Subcutaneous abdominal adipose tissue (tissue), 5 donors: ENCODE data around the gene VAV2.
"Not testable (repeated sequence)": the region's sequence is repeated elsewhere in the genome, so short reads cannot be mapped to it uniquely, and the experiment has no call there.

Experiments
- H3K27ac ChIP-seq: one replicate; pipeline ENCODE4 v1.7.0; 2013; ENCODE audit warnings: low read depth, mild to moderate bottlenecking, inconsistent platforms, low read length, moderate library complexity
- H3K27me3 ChIP-seq, 5 donors: one replicate each; pipeline ENCODE4 v1.7.0; 2013; ENCODE audit warnings: low read length in 5 of 5, inconsistent platforms in 1 of 5; ENCODE audit not compliant: control insufficient read depth in 5 of 5, insufficient read depth in 4 of 5
- H3K36me3 ChIP-seq, 5 donors: one replicate each; pipeline ENCODE4 v1.7.0; 2013; ENCODE audit warnings: low read length in 5 of 5; ENCODE audit not compliant: control insufficient read depth in 5 of 5, insufficient read depth in 5 of 5
- H3K4me1 ChIP-seq, 5 donors: one replicate each; pipeline ENCODE4 v1.7.0; 2013; ENCODE audit warnings: low read length in 5 of 5, mild to moderate bottlenecking in 3 of 5, moderate library complexity in 1 of 5; ENCODE audit not compliant: control insufficient read depth in 5 of 5, insufficient read depth in 5 of 5
- H3K4me3 ChIP-seq, 5 donors: one replicate each; pipeline ENCODE4 v1.7.0; 2013; ENCODE audit warnings: low read length in 5 of 5, low read depth in 1 of 5
- H3K9ac ChIP-seq, 5 donors: one replicate each; pipeline ENCODE4 v1.7.0; 2013; ENCODE audit warnings: low read length in 5 of 5, mild to moderate bottlenecking in 4 of 5, moderate library complexity in 3 of 5
- H3K9me3 ChIP-seq, 5 donors: one replicate each; pipeline ENCODE4 v1.7.0; 2013; ENCODE audit warnings: low read length in 5 of 5; ENCODE audit not compliant: control insufficient read depth in 5 of 5
- donor health status: healthy.
- donor health status: healthy.
- donor health status: healthy.
- donor health status: healthy.
- donor health status: healthy.

VAV2 gene

DNA sequence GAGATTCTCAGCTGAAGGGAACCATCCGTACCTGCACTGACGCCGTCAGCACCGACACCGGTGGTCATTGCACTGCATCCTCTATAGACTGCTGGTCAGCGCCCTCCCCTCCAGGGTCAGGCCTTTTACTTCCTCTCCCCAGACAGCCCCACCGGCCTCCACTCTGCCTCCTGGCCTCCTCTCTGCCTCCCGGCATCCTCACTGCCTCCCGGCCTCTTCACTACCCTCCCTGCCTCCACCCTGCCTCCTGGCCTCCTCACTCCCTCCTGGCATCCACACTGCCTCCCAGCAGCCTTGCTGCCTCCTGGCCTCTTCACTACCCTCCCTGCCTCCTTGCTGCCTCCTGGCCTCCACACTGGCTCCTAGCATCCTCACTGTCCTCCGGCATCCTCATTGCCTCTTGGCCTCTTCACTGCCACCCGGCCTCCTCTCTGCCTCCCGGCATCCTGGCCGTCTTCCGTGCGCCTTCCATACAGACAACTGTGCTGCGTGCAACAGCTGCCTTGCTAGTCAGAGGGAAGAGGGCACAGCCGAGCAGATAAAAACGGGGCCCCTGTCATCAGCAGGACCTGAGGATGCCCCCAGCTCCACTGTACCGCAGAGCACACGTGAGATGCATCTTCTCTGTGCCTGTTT, 62.0 kb downstream of the VAV2 start:
- Histone ChIP-seq H3K27me3 (peaks cover 0 to 2% (median 0%) of the 10 kb centered on the region in 5 donors), H3K9me3 (no peaks in the 10 kb centered on the region), H3K27ac (no peak overlapping the region), H3K4me3 (no peak overlapping the region), H3K4me1 (peaks cover 0 to 15% (median 5%) of the 10 kb centered on the region in 5 donors), H3K36me3 (peaks cover 0 to 2% (median 0%) of the 10 kb centered on the region in 5 donors), H3K9ac (no peak overlapping the region)

DNA sequence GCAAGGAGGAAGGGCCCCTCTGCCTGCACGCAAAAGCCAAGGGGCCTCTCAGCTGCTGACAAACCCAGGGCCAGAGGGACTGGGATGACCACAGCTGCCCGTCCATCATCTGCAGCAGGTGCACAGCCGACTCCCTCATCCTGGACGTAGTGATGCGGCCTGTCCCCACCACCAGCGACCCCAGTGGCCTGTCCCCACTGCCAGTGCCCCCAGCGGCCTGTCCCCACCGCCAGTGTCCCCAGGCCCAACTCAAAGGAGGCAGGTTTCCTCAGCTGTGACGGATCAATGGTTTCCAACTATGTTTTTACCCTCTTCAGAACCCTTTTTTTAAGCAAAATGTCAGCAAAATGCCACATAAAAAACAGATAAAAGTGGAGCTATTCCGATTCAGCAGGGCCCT, 62.5 kb downstream of the VAV2 start:
- Histone ChIP-seq H3K9me3 (no peaks in the 10 kb centered on the region), H3K36me3 (peaks cover 0 to 2% (median 0%) of the 10 kb centered on the region in 5 donors), H3K4me3 (no peak overlapping the region), H3K9ac (no peak overlapping the region), H3K4me1 (peaks cover 0 to 14% (median 3%) of the 10 kb centered on the region in 5 donors), H3K27ac (no peak overlapping the region), H3K27me3 (no peaks in the 10 kb centered on the region)

DNA sequence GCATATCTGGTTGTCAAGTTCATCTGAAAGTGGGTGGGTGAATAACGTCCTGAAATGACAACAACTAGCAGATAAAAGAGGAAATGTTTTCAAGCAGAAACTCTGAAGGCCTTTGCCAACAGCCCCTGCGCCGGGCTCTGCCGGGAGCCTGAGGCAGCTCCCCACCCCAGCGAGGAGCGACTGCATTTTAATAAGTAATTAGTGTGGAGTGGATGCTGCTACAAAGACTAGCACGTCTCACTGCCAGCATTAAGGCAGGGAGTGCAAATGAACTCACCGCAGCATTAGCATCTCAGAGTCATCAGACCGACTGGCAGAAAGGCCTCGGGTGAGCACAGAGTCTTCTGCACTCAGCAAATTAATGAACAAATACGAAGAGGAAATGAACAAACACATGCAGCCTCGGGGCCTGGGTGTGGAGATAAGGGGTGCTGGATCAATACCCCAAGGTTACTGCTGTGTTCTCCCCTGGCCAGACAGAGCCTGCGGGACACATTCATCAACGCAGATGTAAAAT, 63.8 kb downstream of the VAV2 start:
- Histone ChIP-seq H3K27me3 (no peaks in the 10 kb centered on the region), H3K4me3 (no peak overlapping the region), H3K4me1 (peaks cover 0 to 14% (median 3%) of the 10 kb centered on the region in 5 donors), H3K36me3 (peaks cover 0 to 2% (median 0%) of the 10 kb centered on the region in 5 donors), H3K27ac (no peak overlapping the region), H3K9me3 (no peaks in the 10 kb centered on the region), H3K9ac (no peak overlapping the region)

DNA sequence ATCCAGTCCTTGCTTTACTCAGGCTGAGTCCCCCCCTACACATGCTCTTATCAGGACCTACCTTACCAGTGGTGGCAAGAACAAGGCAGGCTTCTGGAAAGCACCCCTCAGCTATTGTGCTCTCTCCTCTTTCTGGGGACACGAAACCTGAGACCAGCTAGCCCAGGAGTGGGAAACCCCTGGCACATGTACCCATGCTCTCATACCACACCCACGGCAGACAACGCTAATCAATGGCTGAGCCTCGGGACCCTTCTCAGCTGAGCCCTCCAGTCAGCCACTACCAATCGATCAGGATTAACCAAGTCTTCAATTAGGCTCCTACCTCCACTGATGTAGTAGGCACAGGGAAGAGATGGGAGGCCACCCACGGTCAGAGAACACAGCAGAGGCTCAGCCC, 65.1 kb downstream of the VAV2 start:
- Histone ChIP-seq H3K27ac (no peak overlapping the region), H3K9me3 (no peaks in the 10 kb centered on the region), H3K9ac (no peak overlapping the region), H3K36me3 (peaks cover 0 to 2% (median 0%) of the 10 kb centered on the region in 5 donors), H3K27me3 (no peaks in the 10 kb centered on the region), H3K4me3 (no peak overlapping the region), H3K4me1 (peaks cover 0 to 5% (median 0%) of the 10 kb centered on the region in 5 donors)

DNA sequence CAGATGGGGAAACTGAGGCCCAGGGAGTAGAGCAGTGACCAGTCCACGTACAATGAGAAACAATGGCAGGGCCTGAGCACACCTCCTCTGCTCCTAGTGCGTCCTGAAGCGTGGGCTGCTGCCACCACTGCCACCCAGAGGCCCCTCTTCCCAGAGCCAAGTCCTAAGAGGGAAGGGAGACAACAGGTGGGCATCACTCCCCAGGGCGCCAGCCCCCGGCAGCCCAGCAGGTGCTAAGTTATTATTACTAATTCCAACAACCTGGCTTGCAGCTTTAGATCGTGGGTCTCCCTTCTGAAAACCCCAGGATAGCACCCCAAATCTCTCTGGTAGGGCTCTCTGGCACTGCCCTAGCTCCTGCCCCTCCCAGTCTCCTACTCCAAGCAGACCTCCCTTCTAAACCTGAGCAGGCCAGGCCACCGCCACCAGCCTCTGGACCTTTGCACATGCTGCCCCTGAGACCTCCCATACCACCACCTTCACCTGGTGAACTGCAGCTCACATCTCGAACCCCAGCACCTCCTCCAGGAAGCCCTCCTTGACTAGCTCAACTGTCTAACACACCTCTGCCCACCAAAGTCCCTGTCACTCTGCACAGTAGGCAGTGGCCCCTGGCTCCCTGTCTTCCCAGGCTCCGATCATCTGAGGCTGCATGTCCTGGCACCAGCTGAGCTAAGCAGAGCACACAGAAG, 65.8 kb downstream of the VAV2 start:
- Histone ChIP-seq H3K27ac (no peak overlapping the region), H3K9me3 (no peaks in the 10 kb centered on the region), H3K9ac (no peak overlapping the region), H3K27me3 (no peaks in the 10 kb centered on the region), H3K4me1 (no peaks in the 10 kb centered on the region), H3K4me3 (no peak overlapping the region), H3K36me3 (peaks cover 0 to 2% (median 0%) of the 10 kb centered on the region in 5 donors)

DNA sequence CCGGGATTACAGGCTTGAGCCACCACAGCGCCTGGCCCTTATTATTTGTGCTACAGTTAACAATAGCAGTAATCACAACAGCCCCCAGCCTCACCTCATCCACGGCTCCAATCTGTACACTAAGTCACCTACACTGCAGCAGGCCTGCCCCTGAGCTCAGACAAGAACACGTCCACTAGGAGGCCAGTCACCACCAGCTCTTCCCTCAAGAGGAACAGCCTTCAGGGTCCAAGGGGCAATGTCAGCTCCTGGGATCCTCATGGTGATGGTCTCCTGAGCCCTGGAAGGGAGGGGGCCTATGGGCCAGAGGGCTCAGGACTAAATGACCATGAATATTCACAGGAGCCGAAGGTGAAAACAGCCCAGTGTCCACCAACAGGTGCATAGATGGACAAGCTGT, 67.7 kb downstream of the VAV2 start:
- Histone ChIP-seq H3K9me3 (no peaks in the 10 kb centered on the region), H3K27me3 (no peaks in the 10 kb centered on the region), H3K27ac (no peak overlapping the region), H3K4me1 (peaks cover 0 to 7% (median 0%) of the 10 kb centered on the region in 5 donors), H3K9ac (no peak overlapping the region), H3K36me3 (peaks cover 0 to 2% (median 0%) of the 10 kb centered on the region in 5 donors), H3K4me3 (no peak overlapping the region)

DNA sequence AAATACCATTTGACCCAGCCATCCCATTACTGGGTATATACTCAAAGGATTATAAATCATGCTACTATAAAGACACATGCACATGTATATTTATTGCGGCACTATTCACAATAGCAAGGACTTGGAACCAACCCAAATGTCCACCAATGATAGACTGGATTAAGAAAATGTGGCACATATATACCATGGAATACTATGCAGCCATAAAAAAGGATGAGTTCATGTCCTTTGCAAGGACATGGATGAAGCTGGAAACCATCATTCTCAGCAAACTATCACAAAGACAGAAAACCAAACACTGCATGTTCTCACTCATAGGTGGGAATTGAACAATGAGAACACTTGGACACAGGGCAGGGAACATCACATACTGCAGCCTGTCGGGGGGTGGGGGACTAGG, 68.5 kb downstream of the VAV2 start:
- H3K4me3 ChIP-seq, H3K9me3 ChIP-seq, H3K27ac ChIP-seq, H3K9ac ChIP-seq, H3K4me1 ChIP-seq, H3K36me3 ChIP-seq, H3K27me3 ChIP-seq: not testable (repeated sequence)

DNA sequence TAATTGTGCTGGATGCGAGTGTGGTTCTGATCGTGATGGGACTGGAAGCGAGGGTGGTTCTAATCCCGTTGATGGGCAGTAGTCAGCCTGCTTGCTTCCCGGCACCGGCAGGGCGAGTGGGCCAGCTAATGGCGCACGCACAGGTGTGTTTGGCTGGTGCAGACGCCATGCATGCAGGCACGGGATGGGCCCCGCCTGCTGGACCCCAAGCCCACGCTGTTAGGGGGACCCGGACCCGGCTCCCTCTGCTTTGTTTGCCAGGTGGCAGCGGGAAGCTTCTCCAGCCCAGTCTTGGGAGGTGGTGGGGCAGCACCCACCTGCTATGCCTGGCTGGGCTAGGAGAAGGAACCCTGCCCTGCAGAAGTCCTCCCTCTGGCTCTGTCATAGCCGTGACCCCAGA, 70.3 kb downstream of the VAV2 start:
- Histone ChIP-seq H3K9me3 (no peaks in the 10 kb centered on the region), H3K36me3 (no peaks in the 10 kb centered on the region), H3K9ac (no peak overlapping the region), H3K27ac (no peak overlapping the region), H3K27me3 (no peaks in the 10 kb centered on the region), H3K4me3 (no peak overlapping the region), H3K4me1 (peaks cover 0 to 18% (median 0%) of the 10 kb centered on the region in 5 donors)

DNA sequence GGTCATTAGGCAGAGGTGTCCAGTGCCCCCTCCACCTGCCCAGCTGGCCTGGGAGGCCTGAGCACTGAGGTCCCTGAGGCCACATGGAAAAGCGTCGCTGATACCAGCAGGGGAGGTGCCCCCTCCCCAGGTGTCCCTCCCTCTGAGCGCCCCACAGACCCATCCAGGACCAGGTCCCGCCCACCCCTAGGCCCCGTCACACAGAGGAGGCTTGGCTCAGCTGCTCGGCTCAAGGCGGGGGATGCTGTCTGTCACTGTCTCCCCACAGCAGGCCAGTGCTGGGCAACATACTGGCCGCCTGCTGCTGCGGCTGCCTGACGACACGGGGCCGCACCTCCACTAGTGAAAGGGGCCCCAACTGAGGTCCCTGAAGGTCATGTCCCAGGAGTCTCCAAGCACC, 71.7 kb downstream of the VAV2 start:
- no peak overlapping the region for H3K4me3 ChIP-seq
- no peak overlapping the region for H3K9ac ChIP-seq
- H3K27me3 ChIP-seq = no peaks in the 10 kb centered on the region
- peaks cover 0 to 18% (median 0%) of the 10 kb centered on the region in 5 donors for H3K4me1 ChIP-seq
- no peaks in the 10 kb centered on the region for H3K36me3 ChIP-seq
- H3K27ac ChIP-seq = no peak overlapping the region
- no peaks in the 10 kb centered on the region for H3K9me3 ChIP-seq
